ENCODE results near the gene FCER1G.
"Not testable (repeated sequence)": the region's sequence is repeated elsewhere in the genome, so short reads cannot be mapped to it uniquely, and the experiment has no call there.

Gene FCER1G

DNA sequence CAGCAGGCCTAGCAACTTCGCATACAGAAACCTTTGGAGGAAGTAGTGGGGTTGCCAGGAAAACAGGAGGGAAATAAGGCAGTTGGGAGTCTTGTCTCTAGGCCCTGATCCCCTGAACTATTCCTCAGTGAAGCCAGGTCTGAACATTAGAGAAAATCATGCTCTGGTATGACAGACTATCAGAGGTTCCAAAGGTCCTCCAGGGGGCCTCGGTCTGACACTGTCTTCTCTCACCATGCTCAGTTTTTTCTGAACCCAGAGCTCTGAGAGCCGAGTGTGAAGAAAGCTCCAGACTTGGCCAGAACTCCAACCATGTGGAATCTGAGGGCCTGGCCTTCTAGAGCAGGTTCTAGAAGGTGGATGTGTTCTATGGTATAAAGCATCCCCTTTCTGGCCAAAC, 14.8 kb downstream of the FCER1G start:
- no peak for DNase-seq (ENCODE audit: low read depth)

DNA sequence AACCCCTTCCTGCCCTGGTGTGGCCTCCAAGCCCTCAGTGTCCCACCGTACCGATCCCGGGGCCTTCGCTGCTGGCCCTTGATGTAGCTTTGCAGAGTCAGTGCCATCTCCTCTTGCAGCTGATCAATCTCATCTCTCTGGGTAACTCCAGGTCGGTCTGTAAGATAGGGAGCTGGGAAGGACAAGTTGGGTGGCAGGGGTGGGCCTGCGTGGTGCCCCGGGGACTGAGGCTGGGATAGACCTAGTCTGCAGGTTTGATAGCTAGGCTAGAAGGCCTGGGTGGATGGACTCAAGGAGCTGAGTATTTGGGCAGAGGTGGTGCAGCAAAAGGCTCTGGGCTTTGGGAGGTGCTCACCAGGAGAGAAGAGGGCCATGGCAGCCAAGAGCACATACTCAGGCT, 15.7 kb downstream of the FCER1G start:
- DNase-seq (ENCODE audit: low read depth), result no peak

DNA sequence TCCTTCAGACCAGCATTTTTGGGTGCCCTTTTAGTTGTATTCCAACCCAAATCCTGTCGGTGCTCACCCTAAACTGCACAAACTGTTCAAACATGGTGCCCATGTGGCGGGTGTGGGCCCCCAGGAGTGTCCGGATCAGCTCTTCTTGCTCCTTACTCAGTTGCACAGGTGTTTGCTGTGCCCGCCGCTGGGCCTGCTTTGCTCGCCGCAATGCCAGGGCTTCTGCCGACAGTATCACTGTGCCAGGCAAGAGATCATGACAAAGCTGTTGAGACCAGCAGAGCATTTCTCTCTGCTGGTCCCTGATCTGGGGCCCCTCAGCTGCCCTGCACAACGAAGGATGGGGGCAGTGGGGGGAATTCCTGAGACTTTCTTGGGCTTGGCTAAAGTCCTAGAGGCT, 18.0 kb downstream of the FCER1G start:
- DNase-seq (ENCODE audit: low read depth), result no peak

DNA sequence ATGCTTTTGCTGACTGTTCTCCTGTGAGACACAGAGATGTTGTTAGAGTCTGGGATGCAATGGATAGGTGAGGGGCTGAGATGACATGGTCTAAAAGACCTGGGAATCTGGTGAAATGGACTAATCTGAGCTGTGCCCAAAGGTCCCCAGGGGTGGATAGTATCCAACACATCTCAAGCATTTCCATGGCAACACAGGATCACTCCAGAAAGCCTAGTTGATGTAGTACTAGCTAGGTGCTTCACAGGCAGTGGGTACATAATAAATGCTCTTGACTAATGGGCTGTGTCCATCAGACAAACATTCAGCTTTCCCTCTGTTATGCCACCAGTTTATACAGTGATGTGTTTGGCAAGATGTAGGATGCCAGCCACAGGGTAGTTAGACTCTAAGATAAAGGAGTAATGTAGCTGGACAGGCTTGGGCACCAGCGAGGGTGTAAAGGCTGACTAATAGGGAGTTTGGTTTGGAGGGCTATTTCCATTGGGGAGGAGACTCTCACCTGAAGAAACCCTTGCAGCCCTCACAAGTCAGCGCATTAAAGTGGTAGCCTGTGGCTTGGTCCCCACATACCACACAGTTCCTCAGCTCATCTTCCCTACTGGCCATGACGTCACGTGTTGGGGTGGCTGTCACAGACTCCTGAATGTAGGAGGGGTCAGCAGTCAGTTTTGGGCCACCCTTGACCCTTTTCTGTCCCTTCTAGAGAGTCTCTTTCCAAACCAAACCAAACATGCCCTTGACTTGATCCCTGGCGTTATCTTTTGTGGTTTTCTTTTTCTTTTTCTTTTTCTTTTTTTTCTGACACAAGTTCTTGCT, 21.1 kb downstream of the FCER1G start:
- no peak for DNase-seq (ENCODE audit: low read depth)

DNA sequence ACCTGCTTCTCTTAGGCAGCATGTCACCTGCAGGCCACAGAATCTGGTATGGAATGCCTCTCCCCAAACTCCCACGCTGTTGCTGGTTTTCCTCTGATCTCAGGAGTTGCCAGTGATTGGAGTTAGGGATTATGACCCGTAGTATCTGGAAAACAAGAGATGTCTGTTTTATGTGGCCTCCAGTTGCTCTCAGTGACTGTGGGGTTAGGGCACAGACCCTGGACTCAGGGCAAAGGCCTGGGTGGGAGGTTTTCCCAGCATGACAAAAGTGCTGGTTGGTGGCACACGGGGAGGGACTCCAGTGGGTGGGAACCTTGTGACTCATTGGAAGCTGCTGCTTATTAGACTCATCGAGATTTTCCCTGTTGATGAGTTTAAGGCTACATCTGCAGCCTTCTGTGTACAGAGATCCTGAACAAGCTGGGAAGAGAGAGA, 23.0 kb downstream of the FCER1G start, which contains the start of gene NR1I3:
NR1I3 (minus strand) TSS at position 165 of the 435 bp plus-strand sequence. CDS start 1,638 bp downstream, outside the sequence.
- no peak for DNase-seq (ENCODE audit: low read depth)

DNA sequence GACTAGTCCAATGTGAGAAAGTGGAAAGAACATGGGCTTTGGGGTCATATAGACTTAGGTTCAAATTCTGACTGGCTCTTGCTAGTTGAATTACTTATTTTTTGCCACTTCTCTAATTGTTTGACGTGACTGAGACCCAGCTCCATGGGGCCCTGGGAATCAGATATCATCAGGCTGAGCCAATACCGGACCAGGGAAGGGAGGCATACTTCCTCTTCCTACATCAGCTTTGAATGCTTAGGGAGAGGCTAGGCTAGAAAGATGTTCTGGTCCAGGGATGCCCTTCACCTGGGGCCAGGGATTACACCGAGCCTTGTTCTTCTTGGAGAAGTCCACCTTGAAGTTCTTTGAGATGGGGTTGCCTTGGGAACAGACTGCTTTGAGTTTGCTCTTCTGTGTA, 26.6 kb downstream of the FCER1G start:
- DNase-seq (ENCODE audit: low read depth), result no peak

DNA sequence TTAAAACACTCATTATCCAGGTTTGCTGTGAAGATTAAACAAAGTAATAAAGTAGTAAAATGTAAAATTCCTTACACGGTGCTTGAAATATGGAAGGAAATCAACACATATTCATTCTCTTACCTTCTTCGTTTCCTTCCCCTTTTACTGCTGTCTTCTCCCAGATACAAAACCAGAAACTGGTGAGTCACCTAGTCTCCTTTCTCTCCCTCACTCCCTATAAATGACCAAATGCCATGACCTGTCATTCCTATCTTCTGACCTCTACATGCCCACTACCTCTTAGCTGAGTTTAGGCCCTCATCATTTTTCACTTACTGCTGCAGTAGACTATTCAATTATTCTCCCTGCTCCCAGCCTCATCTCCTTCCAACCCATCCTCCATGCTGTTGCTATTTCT, 27.2 kb downstream of the FCER1G start:
- no peak for DNase-seq (ENCODE audit: low read depth)

DNA sequence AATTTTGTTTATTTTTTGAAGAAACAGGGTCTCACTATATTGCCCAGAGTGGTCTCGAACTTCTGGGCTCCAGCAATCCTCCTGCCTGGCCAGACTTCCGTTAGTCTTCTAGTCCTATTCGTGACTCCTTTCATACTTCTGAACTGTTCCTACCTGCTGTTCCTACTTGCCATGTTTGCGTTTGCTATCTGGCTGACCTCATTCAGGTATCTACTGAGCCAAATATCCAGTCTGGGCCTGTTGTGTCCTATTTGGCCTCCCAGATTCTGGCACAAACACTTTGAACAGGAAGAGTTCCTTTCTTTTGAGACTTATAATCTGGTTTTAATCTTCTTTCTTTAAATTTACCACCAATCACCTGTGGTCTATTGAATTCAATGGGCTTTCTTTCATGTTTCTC, 29.8 kb downstream of the FCER1G start:
- DNase-seq (ENCODE audit: low read depth), result no peak

DNA sequence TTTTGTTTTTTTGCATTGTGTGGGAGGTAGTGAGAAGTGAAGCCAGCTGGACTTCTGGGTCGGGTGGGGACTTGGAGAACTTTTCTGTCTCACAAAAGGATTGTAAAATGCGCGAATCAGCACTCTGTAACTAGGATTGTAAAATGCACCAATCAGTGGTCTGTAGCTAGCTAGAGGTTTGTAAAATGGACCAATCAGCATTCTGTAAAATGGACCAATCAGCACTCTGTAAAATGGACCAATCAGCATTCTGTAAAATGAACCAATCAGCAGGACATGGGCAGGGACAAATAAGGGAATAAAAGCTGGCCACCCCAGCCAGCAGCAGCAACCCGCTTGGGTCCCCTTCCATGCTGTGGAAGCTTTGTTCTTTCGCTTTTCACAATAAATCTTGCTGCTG, 35.0 kb downstream of the FCER1G start:
- DNase-seq (ENCODE audit: low read depth), result not testable (repeated sequence)

DNA sequence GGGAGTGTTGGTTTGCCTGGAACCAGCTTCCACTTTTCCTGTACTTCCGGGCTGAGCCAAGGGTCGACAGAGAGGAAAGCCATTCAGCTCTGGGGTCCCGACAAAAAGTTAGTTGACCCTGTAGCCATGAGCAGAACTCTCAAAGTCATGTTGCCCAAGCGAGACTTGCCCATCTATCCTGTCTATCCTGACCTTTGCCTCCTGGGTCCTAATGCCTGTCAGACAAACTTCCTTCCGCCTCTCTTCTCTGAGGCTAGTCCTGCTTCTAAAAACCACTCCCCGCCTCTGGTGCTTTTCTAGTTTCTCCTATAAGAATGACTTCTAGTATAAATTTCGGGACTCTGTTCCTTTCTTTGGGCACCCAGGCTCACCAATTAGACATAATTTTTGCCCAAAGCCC, 35.7 kb downstream of the FCER1G start:
- no peak for DNase-seq (ENCODE audit: low read depth)

DNA sequence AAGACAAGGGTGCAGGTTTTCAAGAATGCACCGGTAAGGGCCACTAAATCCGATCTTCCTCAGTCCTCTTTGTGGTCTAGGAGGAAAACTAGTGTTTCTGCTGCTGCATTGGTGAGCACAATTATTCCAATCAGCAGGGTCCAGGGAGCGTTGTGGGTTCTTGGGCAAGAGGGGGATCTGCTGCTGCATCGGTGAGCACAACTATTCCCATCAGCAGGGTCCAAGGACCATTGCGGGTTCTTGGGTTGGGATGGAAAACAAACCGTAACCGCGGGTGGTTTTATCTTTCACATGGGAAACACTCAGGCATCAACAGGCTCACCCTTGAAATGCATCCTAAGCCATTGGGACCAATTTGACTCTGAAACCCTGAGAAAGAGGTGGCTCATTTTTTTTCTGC, 36.5 kb downstream of the FCER1G start:
- DNase-seq (ENCODE audit: low read depth), result no peak

DNA sequence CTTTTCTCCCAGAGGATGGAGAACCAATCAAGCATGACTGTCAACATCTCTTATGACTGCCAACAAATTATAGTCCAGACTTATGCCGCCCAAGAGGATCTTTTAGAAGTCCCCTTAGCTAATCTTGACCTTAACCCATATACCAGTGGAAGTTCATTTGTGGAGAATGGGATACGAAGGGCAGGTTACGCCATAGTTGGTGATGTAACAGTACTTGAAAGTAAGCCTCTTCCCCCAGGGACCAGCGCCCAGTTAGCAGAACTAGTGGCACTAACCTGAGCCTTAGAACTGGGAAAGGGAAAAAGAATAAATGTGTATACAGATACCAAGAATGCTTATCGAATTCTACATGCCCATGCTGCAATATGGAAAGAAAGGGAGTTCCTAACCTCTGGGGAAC, 40.2 kb downstream of the FCER1G start:
- DNase-seq (ENCODE audit: low read depth), result not testable (repeated sequence)

DNA sequence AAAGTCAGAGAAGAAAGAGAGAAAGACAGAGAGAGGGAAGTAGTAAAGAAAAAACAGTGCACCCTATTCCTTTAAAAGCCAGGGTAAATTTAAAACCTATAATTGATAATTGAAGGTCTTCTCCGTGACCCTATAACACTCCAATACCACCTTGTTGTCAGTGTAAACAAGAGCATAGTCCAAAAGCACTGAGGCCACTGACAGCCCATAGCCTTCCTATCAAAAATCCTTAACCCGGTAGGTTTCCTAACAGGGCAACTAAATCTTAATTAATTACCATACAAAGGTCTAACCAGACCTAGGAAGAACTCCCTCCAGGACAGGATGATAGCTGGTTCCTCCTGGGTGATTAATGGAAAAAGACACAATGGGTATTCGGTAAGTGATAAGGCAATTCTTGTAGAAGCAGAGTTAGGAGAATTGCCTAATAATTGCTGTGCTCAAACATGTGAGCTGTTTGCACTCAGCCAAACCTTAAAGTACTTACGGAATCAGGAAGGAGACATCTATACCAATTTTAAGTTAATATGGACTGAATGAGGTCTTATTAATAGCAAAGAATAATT, 40.9 kb downstream of the FCER1G start:
- DNase-seq (ENCODE audit: low read depth), result not testable (repeated sequence)

DNA sequence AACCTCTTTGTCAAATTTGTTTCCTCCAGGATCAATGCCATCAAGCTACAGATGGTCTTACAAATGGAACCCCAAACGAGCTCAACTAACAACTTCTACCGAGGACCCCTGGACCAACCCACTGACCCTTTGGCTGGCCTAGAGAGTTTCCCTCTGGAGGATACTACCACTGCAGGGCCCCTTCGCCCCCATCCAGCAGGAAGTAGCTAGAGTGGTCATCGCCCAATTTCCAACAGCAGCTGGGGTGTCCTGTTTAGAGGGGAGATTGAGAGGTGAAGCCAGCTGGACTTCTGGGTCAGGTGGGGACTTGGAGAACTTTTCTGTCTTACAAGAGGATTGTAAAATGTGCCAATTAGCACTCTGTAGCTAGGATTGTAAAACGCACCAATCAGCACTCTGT, 42.0 kb downstream of the FCER1G start:
- not testable (repeated sequence) for DNase-seq (ENCODE audit: low read depth)

DNA sequence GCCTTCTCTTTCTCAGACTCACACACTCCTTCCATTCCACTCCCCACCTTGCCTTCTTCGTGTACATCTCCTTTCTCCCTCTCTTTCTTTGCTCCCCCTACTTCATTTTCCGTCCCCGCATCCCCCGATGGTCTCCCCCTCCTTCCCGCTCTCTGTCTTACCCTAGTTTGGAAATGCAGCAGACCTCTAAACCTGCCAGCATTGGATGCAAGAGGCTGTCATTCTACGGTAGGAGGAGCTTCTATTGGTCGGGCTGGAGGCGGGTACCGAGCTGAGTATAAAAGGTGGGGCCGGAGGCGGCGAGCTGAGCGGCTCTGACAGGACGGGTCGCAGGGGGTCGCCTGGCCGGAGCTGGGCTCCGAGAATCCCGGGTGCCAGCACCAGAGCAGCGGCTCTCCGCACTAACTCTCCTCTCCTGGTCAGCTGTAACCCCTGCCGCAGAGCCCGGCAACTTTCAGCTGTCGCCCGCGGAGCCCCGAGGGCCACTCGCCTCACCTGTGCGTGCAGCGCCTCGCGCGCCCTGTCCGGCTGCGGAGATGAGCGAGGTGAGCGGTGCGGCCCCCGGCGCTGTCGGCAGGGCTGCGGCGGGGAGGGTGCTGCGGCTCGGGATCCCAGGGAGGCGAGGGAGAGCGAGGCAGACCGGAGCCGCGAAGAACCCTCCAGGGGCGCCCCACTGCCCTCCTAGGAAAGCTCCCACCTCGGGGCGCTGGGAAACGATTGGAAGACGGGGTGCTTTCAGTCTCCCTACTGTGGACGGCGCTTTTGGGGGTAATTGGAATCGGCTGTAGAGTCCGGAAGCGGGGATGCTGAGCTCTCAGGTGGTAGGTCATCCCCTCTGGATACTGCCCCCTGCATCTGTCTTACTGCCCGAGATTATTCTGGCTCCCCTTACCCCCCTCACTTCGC, 43.6 kb downstream of the FCER1G start, which contains the start of gene PCP4L1:
PCP4L1 (plus strand) TSS at position 307 of the 906 bp plus-strand sequence; CDS start at position 537, 230 bp downstream.
- no peak for DNase-seq (ENCODE audit: low read depth)

DNA sequence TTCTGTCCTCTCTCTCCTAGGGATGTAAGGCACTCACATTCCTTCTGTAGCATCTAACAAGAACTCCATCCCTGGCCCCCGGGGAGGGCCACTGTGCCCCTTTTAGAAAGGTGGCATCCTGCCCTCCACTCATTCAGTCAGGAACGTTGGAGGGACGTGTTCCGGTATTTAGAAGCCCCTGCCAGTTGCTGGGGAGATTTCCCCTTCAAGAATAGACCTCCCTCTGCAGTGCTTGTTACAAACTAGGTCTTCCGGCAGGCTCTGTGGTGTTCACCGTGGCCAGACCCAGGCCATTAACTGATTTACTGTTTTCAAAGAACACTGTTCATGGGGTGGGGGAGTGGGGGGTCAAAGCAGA, 44.2 kb downstream of the FCER1G start:
- DNase-seq (ENCODE audit: low read depth), result no peak

DNA sequence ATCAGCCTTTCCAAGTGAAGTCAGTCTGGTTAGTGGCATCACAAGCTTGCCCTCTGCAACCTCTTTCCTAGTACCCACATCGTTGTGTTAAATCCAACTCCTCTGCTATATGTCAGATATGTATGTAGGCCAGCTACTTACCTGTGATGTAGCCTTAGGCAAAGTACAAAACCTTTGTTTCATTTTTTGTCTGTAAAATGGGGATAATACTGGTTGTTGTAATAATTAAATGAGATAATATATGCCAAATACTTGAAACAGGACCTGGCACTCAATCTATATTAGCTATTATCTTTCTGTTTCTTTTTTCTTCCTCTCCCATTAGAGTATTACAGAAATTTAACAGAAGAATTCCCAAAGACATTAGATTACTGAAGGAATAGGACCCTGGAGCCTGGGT, 44.7 kb downstream of the FCER1G start:
- no peak for DNase-seq (ENCODE audit: low read depth)

DNA sequence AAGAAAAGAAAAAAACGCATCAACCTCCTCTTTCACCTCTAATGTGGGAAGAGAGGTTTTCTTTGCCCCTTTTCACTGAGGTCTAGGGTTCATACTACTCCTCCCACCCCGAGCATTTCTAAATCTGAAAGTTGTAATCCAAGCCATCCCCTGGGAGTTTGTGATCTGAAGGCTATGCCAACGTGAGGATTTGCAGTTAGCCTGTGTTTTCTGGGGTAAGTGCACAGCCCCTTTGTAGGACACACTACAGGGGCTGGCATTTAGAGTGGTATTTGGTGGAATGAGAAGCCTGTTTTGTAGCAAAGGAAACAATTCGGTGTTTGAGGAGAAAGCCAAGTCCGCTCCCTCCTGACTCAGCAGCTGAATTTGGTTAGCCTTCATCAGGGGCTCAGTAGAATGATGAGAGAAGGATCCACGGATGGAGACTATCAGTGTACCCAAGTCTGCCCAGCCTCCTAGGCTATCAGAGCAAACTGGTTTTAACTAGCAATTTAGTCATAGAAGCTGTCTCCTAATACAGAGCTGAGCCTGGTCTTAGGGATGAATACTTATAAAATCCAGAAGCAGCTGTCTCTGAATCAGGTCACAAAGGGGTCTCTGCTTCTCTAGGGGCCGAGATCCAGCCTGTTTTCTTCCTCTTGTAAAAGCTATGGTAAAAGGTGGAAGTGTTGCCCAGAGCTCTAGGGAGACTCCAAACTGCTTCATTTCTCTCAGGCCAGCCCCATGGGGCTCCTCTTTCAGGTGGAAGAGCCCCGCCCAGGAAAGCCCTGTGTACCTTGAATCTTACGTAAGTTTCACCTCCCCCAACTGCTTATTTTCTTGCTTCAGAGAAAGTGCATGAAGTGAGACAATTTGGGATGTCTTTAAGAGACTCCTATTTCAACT, 45.5 kb downstream of the FCER1G start:
- no peak for DNase-seq (ENCODE audit: low read depth)

DNA sequence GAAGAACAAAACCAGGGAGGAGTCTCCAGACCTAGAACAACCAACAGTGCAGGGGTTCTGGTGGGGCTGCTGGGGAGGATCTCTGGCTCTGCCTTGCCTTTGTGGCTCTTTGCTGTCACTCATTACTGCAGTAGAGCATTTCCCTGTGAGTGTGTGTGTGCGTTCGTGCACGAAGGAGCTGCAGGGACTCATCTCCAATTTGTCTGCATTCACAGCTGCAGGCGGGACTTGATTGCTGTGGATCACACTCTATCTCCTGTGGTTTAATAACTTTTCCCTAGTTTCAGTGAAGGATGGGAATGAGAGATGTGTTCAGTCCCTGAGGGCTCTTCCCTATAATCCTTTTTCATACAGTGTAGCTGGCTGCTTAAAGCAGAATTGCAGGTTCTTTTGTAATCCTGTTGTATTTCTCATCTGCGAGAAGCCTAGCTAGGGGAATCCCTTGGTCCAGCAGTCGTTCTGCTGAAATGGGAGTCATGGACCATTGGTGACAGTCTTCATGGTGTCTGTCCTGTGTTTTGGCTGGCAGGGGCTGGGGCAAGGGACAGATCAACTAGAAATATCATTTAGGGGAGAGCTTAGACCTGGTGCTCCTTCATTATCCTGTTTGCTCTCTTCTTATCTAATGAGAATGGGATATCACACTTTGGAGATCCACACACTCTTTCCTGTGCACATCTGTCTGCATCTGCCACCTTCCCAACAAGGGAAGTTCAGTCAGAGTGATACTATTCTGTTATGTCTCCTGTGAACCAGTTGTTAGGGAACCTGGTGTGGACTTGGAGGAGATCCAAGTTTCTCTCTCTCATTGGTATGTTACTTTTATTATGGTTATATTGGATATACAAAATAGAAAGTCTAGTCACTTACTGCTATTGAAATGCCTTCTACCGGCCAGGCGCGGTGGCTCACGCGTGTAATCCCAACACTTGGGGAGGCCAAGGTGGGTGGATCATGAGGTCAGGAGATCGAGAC, 46.5 kb downstream of the FCER1G start:
- no peak for DNase-seq (ENCODE audit: low read depth)

DNA sequence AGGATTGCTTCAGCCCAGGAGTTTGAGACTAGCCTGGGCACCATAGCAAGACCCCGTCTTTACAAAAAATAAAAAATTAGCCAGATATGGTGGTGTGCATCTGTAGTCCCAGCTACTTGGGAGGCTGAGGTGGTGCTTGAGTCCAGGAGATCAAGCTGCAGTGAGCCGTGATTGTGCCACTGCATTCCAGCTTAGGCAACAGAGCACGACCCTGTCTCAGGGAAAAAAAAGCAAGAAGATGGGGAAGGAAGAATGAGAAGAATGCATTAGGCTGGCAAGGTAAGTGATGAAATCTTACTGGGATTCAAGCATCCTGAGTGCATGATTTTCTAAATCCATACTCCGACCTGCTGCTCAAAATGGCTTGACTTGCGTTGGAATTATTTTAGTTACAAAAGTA, 50.2 kb downstream of the FCER1G start:
- DNase-seq (ENCODE audit: low read depth), result no peak
